ENCODE data around the gene IL5. TPM values are rescaled to one million over a fixed set of nuclear protein-coding genes. Genes with fewer than 3 reads are reported as not detected.
A peak's percentile ranks its signal among the peaks of the same experiment; 100 is the strongest.

Gene IL5
- total RNA-seq, 6 donors from 2014 or later, result 1.2 TPM; not detected in 5

DNA sequence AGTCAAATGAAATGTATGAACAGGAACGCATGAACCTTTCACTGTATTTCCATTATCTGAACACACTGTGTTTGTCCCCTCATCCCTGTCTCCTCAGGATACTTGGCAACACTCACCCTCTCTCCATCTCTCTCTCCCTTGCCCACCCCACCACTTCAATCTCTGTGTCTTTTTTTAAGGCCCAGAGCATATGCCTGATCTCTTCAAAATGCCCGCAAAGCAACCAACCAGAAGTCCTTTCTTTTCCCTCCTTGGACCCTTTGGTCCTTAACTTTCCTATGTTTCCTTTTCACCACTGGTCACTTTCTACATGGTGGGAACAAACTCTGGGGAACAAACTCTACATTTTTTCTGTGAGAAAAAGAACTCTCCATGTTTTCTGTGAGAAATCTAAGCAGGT lies 49.5 kb downstream of the IL5 start:
- WGBS, 2 donors, result 95% methylated on average over 2 of the region's 2 CpGs
- DNase-seq, result no peak
- no peak for ATAC-seq (ENCODE audit: low FRiP score in 2 of 2)
- Histone ChIP-seq H3K9me3 (no peaks in the 10 kb centered on the region), H3K27ac (peak overlapping the region; percentile 98 to 99 (median 98)), H3K4me1 (peaks cover 49 to 62% (median 52%) of the 10 kb centered on the region in 4 donors), H3K36me3 (peaks cover 0 to 3% (median 1%) of the 10 kb centered on the region in 4 donors), H3K27me3 (no peaks in the 10 kb centered on the region), H3K4me3 (no peak overlapping the region)
- TF ChIP-seq, protein P1, sequence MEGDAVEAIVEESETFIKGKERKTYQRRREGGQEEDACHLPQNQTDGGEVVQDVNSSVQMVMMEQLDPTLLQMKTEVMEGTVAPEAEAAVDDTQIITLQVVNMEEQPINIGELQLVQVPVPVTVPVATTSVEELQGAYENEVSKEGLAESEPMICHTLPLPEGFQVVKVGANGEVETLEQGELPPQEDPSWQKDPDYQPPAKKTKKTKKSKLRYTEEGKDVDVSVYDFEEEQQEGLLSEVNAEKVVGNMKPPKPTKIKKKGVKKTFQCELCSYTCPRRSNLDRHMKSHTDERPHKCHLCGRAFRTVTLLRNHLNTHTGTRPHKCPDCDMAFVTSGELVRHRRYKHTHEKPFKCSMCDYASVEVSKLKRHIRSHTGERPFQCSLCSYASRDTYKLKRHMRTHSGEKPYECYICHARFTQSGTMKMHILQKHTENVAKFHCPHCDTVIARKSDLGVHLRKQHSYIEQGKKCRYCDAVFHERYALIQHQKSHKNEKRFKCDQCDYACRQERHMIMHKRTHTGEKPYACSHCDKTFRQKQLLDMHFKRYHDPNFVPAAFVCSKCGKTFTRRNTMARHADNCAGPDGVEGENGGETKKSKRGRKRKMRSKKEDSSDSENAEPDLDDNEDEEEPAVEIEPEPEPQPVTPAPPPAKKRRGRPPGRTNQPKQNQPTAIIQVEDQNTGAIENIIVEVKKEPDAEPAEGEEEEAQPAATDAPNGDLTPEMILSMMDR (IDR thresholded peaks at IDR 0.05), result no peak
- TF ChIP-seq POLR2AphosphoS5 (IDR thresholded peaks at IDR 0.05), result no peak
- no peak for TF ChIP-seq POLR2A (IDR thresholded peaks at IDR 0.05)
- TF ChIP-seq EP300 (IDR thresholded peaks at IDR 0.05), result no peak

DNA sequence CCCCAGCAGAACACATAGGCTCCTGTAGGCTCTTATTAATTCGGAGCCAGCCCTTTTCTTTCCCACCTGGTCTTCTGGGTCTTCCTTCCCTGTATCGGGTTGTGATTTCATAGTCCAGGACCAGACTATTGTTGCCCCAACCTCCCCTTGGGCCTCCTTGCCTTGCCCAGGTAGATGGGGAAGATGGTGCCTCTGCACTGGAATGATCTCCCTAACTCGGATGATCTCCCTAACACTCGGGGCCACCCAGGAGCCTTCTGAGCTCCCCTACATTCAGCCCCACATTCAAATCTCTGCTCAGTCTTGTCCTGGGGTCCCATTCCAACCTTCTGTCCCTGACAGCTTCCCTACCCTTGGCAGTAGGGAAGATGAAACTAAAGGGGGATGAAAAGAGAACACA lies 50.1 kb downstream of the IL5 start:
- TF ChIP-seq EP300 (IDR thresholded peaks at IDR 0.05), result no peak
- TF ChIP-seq, protein P1 (IDR thresholded peaks at IDR 0.05), result no peak
- no peak for TF ChIP-seq POLR2A (IDR thresholded peaks at IDR 0.05)
- no peak for TF ChIP-seq POLR2AphosphoS5 (IDR thresholded peaks at IDR 0.05)
- DNase-seq, result no peak
- no peak overlapping the region for H3K4me3 ChIP-seq
- ATAC-seq (ENCODE audit: low FRiP score in 2 of 2), result no peak
- peak overlapping the region in 3 of 4 donors; percentile 26 to 99 (median 98) for H3K27ac ChIP-seq
- H3K27me3 ChIP-seq, result no peaks in the 10 kb centered on the region
- H3K36me3 ChIP-seq, result peaks cover 0 to 6% (median 2%) of the 10 kb centered on the region in 4 donors
- 98 to 99% methylated on average over 4 of the region's 4 CpGs for WGBS, 2 donors
- H3K4me1 ChIP-seq, result peaks cover 54 to 65% (median 56%) of the 10 kb centered on the region in 4 donors
- no peaks in the 10 kb centered on the region for H3K9me3 ChIP-seq

DNA sequence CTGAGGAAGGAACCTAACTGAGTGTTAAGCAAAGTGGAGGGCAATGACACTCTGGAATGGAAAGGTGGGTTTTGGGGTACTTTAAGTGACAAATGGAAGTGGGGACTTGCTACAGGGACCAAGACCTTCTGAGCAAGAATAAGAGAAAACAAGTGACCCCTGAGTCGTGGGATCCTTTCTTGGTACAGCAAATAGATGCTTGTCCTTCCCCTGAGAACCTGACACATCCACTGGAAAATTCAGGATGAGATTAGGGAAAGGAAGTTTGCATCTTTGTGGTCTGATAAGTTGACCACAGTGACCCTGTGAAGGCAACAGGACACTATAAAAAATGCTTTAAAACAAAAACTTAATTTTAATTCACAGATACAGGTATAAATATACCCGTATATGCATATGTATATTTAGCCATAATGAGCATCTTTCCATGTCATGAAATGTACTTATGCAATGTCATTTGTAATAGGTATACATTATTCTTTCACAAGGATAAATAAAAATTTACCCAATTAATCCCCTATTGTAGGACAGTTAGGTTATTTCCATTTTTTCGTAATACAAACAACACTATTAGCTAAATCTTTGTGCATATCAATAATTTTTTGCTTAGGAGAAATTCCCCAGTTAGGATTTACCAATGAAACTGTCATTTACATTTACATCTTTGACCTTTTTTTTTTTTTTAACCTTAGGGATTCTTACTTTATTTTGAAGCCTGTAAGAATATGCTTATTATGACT lies 50.8 kb downstream of the IL5 start:
- ATAC-seq (ENCODE audit: low FRiP score in 2 of 2) (no peak), DNase-seq (no peak)
- Histone ChIP-seq H3K27ac (peak overlapping the region; percentile 98 to 99 (median 99)), H3K9me3 (no peaks in the 10 kb centered on the region), H3K27me3 (no peaks in the 10 kb centered on the region), H3K36me3 (peaks cover 0 to 13% (median 6%) of the 10 kb centered on the region in 4 donors), H3K4me3 (no peak overlapping the region), H3K4me1 (peaks cover 54 to 65% (median 56%) of the 10 kb centered on the region in 4 donors)
- TF ChIP-seq POLR2A (IDR thresholded peaks at IDR 0.05) (no peak), POLR2AphosphoS5 (IDR thresholded peaks at IDR 0.05) (no peak), EP300 (IDR thresholded peaks at IDR 0.05) (no peak)
- TF ChIP-seq, protein P1 (IDR thresholded peaks at IDR 0.05), result no peak
- whole genome bisulfite sequencing, 2 donors, result 66 to 88% methylated on average over 3 of the region's 3 CpGs

Other genes with a start within 250 kb of the IL5 start
- 10 to 100 TPM in 2 of 6 donors, 1 to 10 TPM in 4; 3.9 to 17.8 (median 8.1) TPM for gene SLC22A4, start 249.1 kb downstream of the IL5 start, total RNA-seq
- gene SLC22A5, start 173.8 kb downstream of the IL5 start, total RNA-seq, result 10 to 100 TPM in 4 of 6 donors, 1 to 10 TPM in 2; 7.9 to 22.0 (median 12.7) TPM
- 10 to 100 TPM; 42.1 to 94.3 (median 79.3) TPM for gene IRF1, start 52.7 kb downstream of the IL5 start, total RNA-seq
- 100 to 1,000 TPM in 1 of 6 donors, 10 to 100 TPM in 5; 26.2 to 105 (median 33.3) TPM for gene RAD50, start 13.5 kb upstream of the IL5 start, total RNA-seq
- gene IL13, start 114.7 kb upstream of the IL5 start, total RNA-seq, result 1 to 10 TPM in 1 of 6 donors, under 1 TPM in 1, not detected in 4; 0.49 to 1.0 TPM
- gene IL4, start 130.5 kb upstream of the IL5 start, total RNA-seq, result not detected
- 10 to 100 TPM; 10.3 to 22.3 (median 17.0) TPM for gene KIF3A, start 194.0 kb upstream of the IL5 start, total RNA-seq
- gene CCNI2, start 203.9 kb upstream of the IL5 start, total RNA-seq, result under 1 TPM in 5 of 6 donors, not detected in 1; 0.26 to 0.84 (median 0.46) TPM
- 10 to 100 TPM; 26.3 to 41.5 (median 31.5) TPM for gene SEPTIN8, start 233.7 kb upstream of the IL5 start, total RNA-seq

Data from upper lobe of left lung (tissue), 6 donors.